Ammon's horn (tissue), 1 donor: ENCODE results near the gene PIK3C2G.

Experiments
- DNase-seq: peaks from one replicate; pipeline ENCODE4 v3.0.0-alpha.2; 2016; ENCODE audit warnings: low spot score

Gene PIK3C2G

GRCh38 chr12:18416412-18416811 is 155.1 kb downstream of the PIK3C2G start:
- DNase-seq = no peak

- no peak for DNase-seq
Observed at GRCh38 chr12:18419311-18419710, 158.0 kb downstream of the PIK3C2G start.

- no peak for DNase-seq
Observed at GRCh38 chr12:18421867-18422266, 160.5 kb downstream of the PIK3C2G start.

- DNase-seq = no peak
Observed at GRCh38 chr12:18422871-18423270, 161.6 kb downstream of the PIK3C2G start.

- no peak for DNase-seq
Observed at GRCh38 chr12:18424857-18425256, 163.5 kb downstream of the PIK3C2G start.

GRCh38 chr12:18427520-18427919 is 166.2 kb downstream of the PIK3C2G start:
- DNase-seq = no peak

GRCh38 chr12:18428416-18428815 is 167.1 kb downstream of the PIK3C2G start:
- DNase-seq = no peak

GRCh38 chr12:18429366-18429765 is 168.0 kb downstream of the PIK3C2G start:
- DNase-seq = no peak

GRCh38 chr12:18430425-18431048 is 169.2 kb downstream of the PIK3C2G start:
- peak; percentile 42 for DNase-seq

GRCh38 chr12:18431771-18432170 is 170.5 kb downstream of the PIK3C2G start:
- no peak for DNase-seq

- DNase-seq = no peak
Observed at GRCh38 chr12:18432206-18432605, 170.9 kb downstream of the PIK3C2G start.

- no peak for DNase-seq
Observed at GRCh38 chr12:18436170-18436569, 174.9 kb downstream of the PIK3C2G start.

GRCh38 chr12:18439541-18439940 is 178.2 kb downstream of the PIK3C2G start:
- no peak for DNase-seq

GRCh38 chr12:18443768-18444437 is 182.6 kb downstream of the PIK3C2G start:
- DNase-seq = no peak

- DNase-seq = no peak
Observed at GRCh38 chr12:18446061-18446644, 184.8 kb downstream of the PIK3C2G start.

GRCh38 chr12:18454330-18454729 is 193.0 kb downstream of the PIK3C2G start:
- no peak for DNase-seq

GRCh38 chr12:18456344-18456743 is 195.0 kb downstream of the PIK3C2G start:
- DNase-seq = no peak

- no peak for DNase-seq
Observed at GRCh38 chr12:18457362-18457761, 196.0 kb downstream of the PIK3C2G start.

- DNase-seq = no peak
Observed at GRCh38 chr12:18461758-18462157, 200.4 kb downstream of the PIK3C2G start.

GRCh38 chr12:18462442-18462841 is 201.1 kb downstream of the PIK3C2G start:
- no peak for DNase-seq

- DNase-seq = no peak
Observed at GRCh38 chr12:18467620-18468245, 206.4 kb downstream of the PIK3C2G start.

GRCh38 chr12:18468246-18469075 is 207.1 kb downstream of the PIK3C2G start:
- DNase-seq = no peak
